ENCODE results near the gene BST1.

DNA sequence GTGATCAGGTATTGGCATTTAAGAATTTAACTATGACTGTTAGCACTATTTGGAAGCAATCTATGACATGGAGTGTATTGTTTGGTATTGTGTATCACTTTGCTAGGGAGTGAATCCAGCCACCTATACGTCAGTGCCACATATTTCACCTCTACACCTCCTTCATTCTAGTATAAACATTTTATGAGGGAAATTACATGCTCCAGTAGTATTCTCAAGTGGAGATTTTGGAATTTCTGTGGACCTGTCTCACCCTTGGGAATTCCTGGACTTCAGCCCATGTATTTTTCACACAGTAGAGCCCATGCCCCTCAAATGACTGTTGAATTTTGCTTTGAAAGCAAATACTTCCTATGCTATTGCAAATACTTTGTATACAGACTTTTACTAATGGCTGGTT, 11.3 kb downstream of the BST1 start:
- TF ChIP-seq, protein P1, sequence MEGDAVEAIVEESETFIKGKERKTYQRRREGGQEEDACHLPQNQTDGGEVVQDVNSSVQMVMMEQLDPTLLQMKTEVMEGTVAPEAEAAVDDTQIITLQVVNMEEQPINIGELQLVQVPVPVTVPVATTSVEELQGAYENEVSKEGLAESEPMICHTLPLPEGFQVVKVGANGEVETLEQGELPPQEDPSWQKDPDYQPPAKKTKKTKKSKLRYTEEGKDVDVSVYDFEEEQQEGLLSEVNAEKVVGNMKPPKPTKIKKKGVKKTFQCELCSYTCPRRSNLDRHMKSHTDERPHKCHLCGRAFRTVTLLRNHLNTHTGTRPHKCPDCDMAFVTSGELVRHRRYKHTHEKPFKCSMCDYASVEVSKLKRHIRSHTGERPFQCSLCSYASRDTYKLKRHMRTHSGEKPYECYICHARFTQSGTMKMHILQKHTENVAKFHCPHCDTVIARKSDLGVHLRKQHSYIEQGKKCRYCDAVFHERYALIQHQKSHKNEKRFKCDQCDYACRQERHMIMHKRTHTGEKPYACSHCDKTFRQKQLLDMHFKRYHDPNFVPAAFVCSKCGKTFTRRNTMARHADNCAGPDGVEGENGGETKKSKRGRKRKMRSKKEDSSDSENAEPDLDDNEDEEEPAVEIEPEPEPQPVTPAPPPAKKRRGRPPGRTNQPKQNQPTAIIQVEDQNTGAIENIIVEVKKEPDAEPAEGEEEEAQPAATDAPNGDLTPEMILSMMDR (IDR thresholded peaks at IDR 0.05), result no peak
- no peak for TF ChIP-seq POLR2A (IDR thresholded peaks at IDR 0.05)

Data from adrenal gland (tissue), 5 donors.